ENCODE data around the gene GALNT15.

Gene GALNT15

GRCh38 chr3:16186565-16186964 is 12.1 kb downstream of the GALNT15 start:
- no peak for DNase-seq

GRCh38 chr3:16187213-16187790 is 12.8 kb downstream of the GALNT15 start:
- no peak for DNase-seq

GRCh38 chr3:16188071-16188470 is 13.6 kb downstream of the GALNT15 start:
- no peak for DNase-seq

GRCh38 chr3:16189201-16189600 is 14.7 kb downstream of the GALNT15 start:
- DNase-seq, result no peak

- DNase-seq, result no peak
Observed at GRCh38 chr3:16190704-16191103, 16.2 kb downstream of the GALNT15 start.

- DNase-seq, result no peak
Observed at GRCh38 chr3:16191591-16191990, 17.1 kb downstream of the GALNT15 start.

- no peak for DNase-seq
Observed at GRCh38 chr3:16192176-16192811, 17.8 kb downstream of the GALNT15 start.

- no peak for DNase-seq
Observed at GRCh38 chr3:16198427-16198826, 23.9 kb downstream of the GALNT15 start.

- no peak for DNase-seq
Observed at GRCh38 chr3:16199769-16200168, 25.3 kb downstream of the GALNT15 start.

GRCh38 chr3:16200411-16200810 is 25.9 kb downstream of the GALNT15 start:
- no peak for DNase-seq

GRCh38 chr3:16203031-16203430 is 28.6 kb downstream of the GALNT15 start:
- no peak for DNase-seq

GRCh38 chr3:16203671-16204629 is 29.5 kb downstream of the GALNT15 start:
- DNase-seq, result peak in 36 of 58 donors; percentile 9 to 79 (median 32)

GRCh38 chr3:16204751-16205150 is 30.3 kb downstream of the GALNT15 start:
- DNase-seq, result no peak

- no peak for DNase-seq
Observed at GRCh38 chr3:16205156-16205870, 30.8 kb downstream of the GALNT15 start.

- DNase-seq, result no peak
Observed at GRCh38 chr3:16207031-16207430, 32.6 kb downstream of the GALNT15 start.

- no peak for DNase-seq
Observed at GRCh38 chr3:16211176-16211904, 36.9 kb downstream of the GALNT15 start.

- no peak for DNase-seq
Observed at GRCh38 chr3:16214366-16214765, 39.9 kb downstream of the GALNT15 start.

GRCh38 chr3:16216373-16216935 is 42.0 kb downstream of the GALNT15 start:
- no peak for DNase-seq

- DNase-seq, result no peak
Observed at GRCh38 chr3:16219777-16220176, 45.3 kb downstream of the GALNT15 start.

- DNase-seq, result no peak
Observed at GRCh38 chr3:16221990-16222389, 47.5 kb downstream of the GALNT15 start.

- DNase-seq, result no peak
Observed at GRCh38 chr3:16222547-16222946, 48.1 kb downstream of the GALNT15 start.

Data from anterior cingulate cortex (tissue), 58 donors.